Panc1 (cell line): ENCODE data around the gene CAVIN2. TPM values are rescaled to one million over a fixed set of nuclear protein-coding genes. Genes with fewer than 3 reads are reported as not detected.

ENCODE experiments used
- ATAC-seq: fragments of 200-7000 bp; cut with Tn5 transposase; 2 replicates; pipeline ENCODE4 v1.9.1; 2020; ENCODE audit warnings: mild to moderate bottlenecking, moderate library complexity
- BruUV-seq: library from RNA; stranded (reverse); fragments of 400-500 nt; replicated peaks from 2 replicates; lab custom pipeline; 2021; lab: Mats Ljungman, UMichigan
- CTCF ChIA-PET: fragments of 300-600 bp; sonication (Branson Sonifier 250); formaldehyde crosslinking; loops from one replicate; lab custom pipeline; 2022; ENCODE audit warnings: antibody characterized with exemption; lab: Charles Lee
- POLR2A ChIA-PET: fragments of 300-600 bp; sonication (Branson Sonifier 250); formaldehyde crosslinking; loops from one replicate; lab custom pipeline; 2022; ENCODE audit warnings: antibody characterized with exemption; lab: Charles Lee
- DNase-seq: peaks from one replicate; pipeline ENCODE4 v3.0.0-alpha.2; 2010; ENCODE audit warnings: low read depth, low spot score
- H3K27ac ChIP-seq: 2 replicates; pipeline ENCODE4 v1.5.1; 2011; ENCODE audit warnings: mild to moderate bottlenecking, low read length, inconsistent platforms
- H3K27me3 ChIP-seq: fragments of 200-500 bp; sonication (Bioruptor generic); 2 replicates; pipeline ENCODE4 v1.6.0; 2014; ENCODE audit warnings: low read length, inconsistent platforms; ENCODE audit not compliant: control insufficient read depth, insufficient read depth
- H3K36me3 ChIP-seq: fragments of 200-500 bp; sonication (Bioruptor generic); 2 replicates; pipeline ENCODE4 v1.5.1; 2014; ENCODE audit warnings: inconsistent platforms, mild to moderate bottlenecking, low read length, moderate library complexity; ENCODE audit not compliant: control insufficient read depth, insufficient read depth
- H3K4me1 ChIP-seq: 2 replicates; pipeline ENCODE4 v1.5.1; 2011; ENCODE audit warnings: inconsistent platforms, mild to moderate bottlenecking, low read length, moderate library complexity; ENCODE audit not compliant: control insufficient read depth, insufficient read depth
- H3K4me3 ChIP-seq, 2 experiments: 2 replicates each; pipeline ENCODE4 v1.5.1; 2011 to 2012; ENCODE audit warnings: low read depth in 2 of 2, low read length in 2 of 2, mild to moderate bottlenecking in 2 of 2, inconsistent platforms in 1 of 2, moderate library complexity in 1 of 2
- H3K9me3 ChIP-seq: fragments of 200-500 bp; sonication (Bioruptor generic); 2 replicates; pipeline ENCODE4 v1.5.1; 2014; ENCODE audit warnings: low read depth, mild to moderate bottlenecking, inconsistent platforms, low read length, moderate library complexity; ENCODE audit not compliant: control insufficient read depth, insufficient read depth
- CTCF ChIP-seq: fragments of 450-650 bp; IDR thresholded peaks from 2 replicates; pipeline ENCODE4 v1.5.1; 2017; ENCODE audit warnings: mild to moderate bottlenecking
- POLR2AphosphoS5 ChIP-seq: IDR thresholded peaks from 2 replicates; pipeline ENCODE4 v1.6.1; 2012; ENCODE audit warnings: mild to moderate bottlenecking, low read depth, low read length, moderate library complexity
- REST ChIP-seq, 2 experiments: IDR thresholded peaks; 2 replicates each; pipeline ENCODE4 v1.6.1; 2011 to 2012; ENCODE audit warnings: low read depth in 2 of 2, control low read depth in 1 of 2, low read length in 1 of 2, mild to moderate bottlenecking in 1 of 2, moderate library complexity in 1 of 2; ENCODE audit not compliant: insufficient read depth in 1 of 2
- SIN3A ChIP-seq: IDR thresholded peaks from 2 replicates; pipeline ENCODE4 v1.6.1; 2012; ENCODE audit warnings: low read depth, mild to moderate bottlenecking, low read length, moderate library complexity, borderline replicate concordance; ENCODE audit not compliant: insufficient read depth
- TCF7L2 ChIP-seq: IDR thresholded peaks from 2 replicates; pipeline ENCODE4 v1.6.1; 2011; ENCODE audit warnings: mild to moderate bottlenecking, low read depth, low read length, inconsistent platforms
- in situ Hi-C: cut with HindIII; loops from 2 replicates; pipeline ENCODE4 v1.10.0; 2016; ENCODE audit warnings: low sequenced_read_pairs, low pct_unique_long_range_greater_than_20kb
- intact Hi-C: fragments of 100-400 bp; cut with micrococcal nuclease; formaldehyde crosslinking; loops from one replicate; pipeline ENCODE4 v1.10.0; 2022; ENCODE audit not compliant: unreplicated experiment
- total RNA-seq: library from RNA; stranded (reverse); gene quantifications from one replicate; pipeline ENCODE4 v1.2.1, GENCODE V29; 2021; ENCODE audit not compliant: unreplicated experiment

The CAVIN2 gene
- total RNA-seq, 1 experiment from 2014 or later = 0.95 TPM

- no peak for ATAC-seq
- Histone ChIP-seq H3K9me3 (no peaks in the 10 kb centered on the region), H3K27ac (no peak overlapping the region), H3K4me3 (no peak overlapping the region), H3K27me3 (no peaks in the 10 kb centered on the region), H3K36me3 (no peaks in the 10 kb centered on the region), H3K4me1 (no peaks in the 10 kb centered on the region; the same call in 1 of the 2 replicates)
- in situ Hi-C loops (no loop called here), intact Hi-C loops (no loop called here)
- POLR2A ChIA-PET = no interaction called here
- CTCF ChIA-PET = no interaction called here
- no TSS peak for BruUV-seq
- TF ChIP-seq CTCF = no peak
- no peak for TF ChIP-seq SIN3A
- TF ChIP-seq TCF7L2 = no peak
- DNase-seq = no peak
Measured at GRCh38 chr2:191815010-191815409, 31.9 kb downstream of the CAVIN2 start.

GRCh38 chr2:191813943-191814342 is 32.9 kb downstream of the CAVIN2 start:
- intact Hi-C loops = no loop called here
- CTCF ChIA-PET = no interaction called here
- TF ChIP-seq REST (IDR thresholded peaks at IDR 0.05; ENCODE audit: insufficient read depth in 1 of 2, low read depth in 2 of 2, low read length in 1 of 2) (no peak), TCF7L2 (no peak), POLR2AphosphoS5 (no peak), SIN3A (no peak), CTCF (no peak)

More at GRCh38 chr2:191813943-191814342, 32.9 kb downstream of the CAVIN2 start:
- Histone ChIP-seq H3K36me3 (no peaks in the 10 kb centered on the region), H3K4me1 (no peaks in the 10 kb centered on the region; the same call in 1 of the 2 replicates), H3K27ac (no peak overlapping the region), H3K9me3 (no peaks in the 10 kb centered on the region), H3K27me3 (no peaks in the 10 kb centered on the region), H3K4me3 (no peak overlapping the region)
- in situ Hi-C loops = no loop called here
- ATAC-seq (no peak), DNase-seq (no peak)
- POLR2A ChIA-PET = no interaction called here
- BruUV-seq = no TSS peak
